H1 (cell line): ENCODE results near the gene C1orf210. TPM values are rescaled to one million over a fixed set of nuclear protein-coding genes. Genes with fewer than 3 reads are reported as not detected.

ENCODE experiments used
- CHD7 ChIP-seq: fragments of 300-600 bp; sonication (generic); IDR thresholded peaks from 2 replicates; pipeline ENCODE4 v1.7.1; 2012; ENCODE audit warnings: low read length, moderate library complexity, mild to moderate bottlenecking, inconsistent platforms; ENCODE audit not compliant: insufficient replicate concordance
- HDAC6 ChIP-seq: IDR thresholded peaks from one replicate; pipeline ENCODE4 v1.7.1; 2012; ENCODE audit warnings: low read depth, mild to moderate bottlenecking, inconsistent platforms, low read length, moderate library complexity
- RBBP5 ChIP-seq: IDR thresholded peaks from 2 replicates; pipeline ENCODE4 v1.7.1; 2012; ENCODE audit warnings: low read depth, mild to moderate bottlenecking, inconsistent platforms, low read length, moderate library complexity, borderline replicate concordance
- RNF2 ChIP-seq: fragments of 200-900, 300-1000 bp; sonication (generic); IDR thresholded peaks from 2 replicates; pipeline ENCODE4 v1.7.1; 2016; ENCODE audit warnings: borderline replicate concordance, low read depth, mild to moderate bottlenecking, antibody characterized with exemption, low read length; ENCODE audit not compliant: poor library complexity, severe bottlenecking; ENCODE audit errors: missing control alignments
- SUZ12 ChIP-seq: fragments of 200-600 bp; sonication (generic); IDR thresholded peaks from 2 replicates; pipeline ENCODE4 v1.6.1; 2012; ENCODE audit warnings: mild to moderate bottlenecking, inconsistent platforms, low read length, moderate library complexity, mixed read lengths
- TBP ChIP-seq: IDR thresholded peaks from 2 replicates; pipeline ENCODE4 v1.6.1; 2011; ENCODE audit warnings: low read depth, low read length, improper control_type of control experiment
- TCF12 ChIP-seq: IDR thresholded peaks from 2 replicates; pipeline ENCODE4 v1.6.1; 2011; ENCODE audit warnings: low read depth, mild to moderate bottlenecking, low read length
- YY1 ChIP-seq: IDR thresholded peaks from 2 replicates; pipeline ENCODE4 v1.6.1; 2011; ENCODE audit warnings: low read depth, mild to moderate bottlenecking, low read length
- polyA plus RNA-seq, 7 experiments: library from polyadenylated mRNA; depleted of rRNA in 3 of 7; stranded (reverse) in 5 of 7; unstranded in 2 of 7; fragments of >200 nt in 5 of 7; fragments of 200-250 nt in 2 of 7; gene quantifications; 1 replicate in 5 of 7; 2 replicates in 1 of 7; 4 replicates in 1 of 7; pipeline versions ENCODE4 v1.2.1 to v1.2.3, GENCODE V29; 2011 to 2013; ENCODE audit warnings: missing spikeins in 2 of 7, mixed read lengths in 2 of 7
- total RNA-seq: library from RNA; stranded (reverse); fragmentation: NEBNext Ultra II Directional; extraction: Animal tissue kit (Norgen Biotek cat#: 25700); gene quantifications from 2 replicates; pipeline ENCODE4 v1.2.1, GENCODE V29; 2021

C1orf210 gene
- total and polyA plus RNA-seq, 2 of the 8 experiments (the other 6 are each of a cell fraction or from before 2014, with no cell fraction given), result 12.0 to 27.9 TPM

DNA sequence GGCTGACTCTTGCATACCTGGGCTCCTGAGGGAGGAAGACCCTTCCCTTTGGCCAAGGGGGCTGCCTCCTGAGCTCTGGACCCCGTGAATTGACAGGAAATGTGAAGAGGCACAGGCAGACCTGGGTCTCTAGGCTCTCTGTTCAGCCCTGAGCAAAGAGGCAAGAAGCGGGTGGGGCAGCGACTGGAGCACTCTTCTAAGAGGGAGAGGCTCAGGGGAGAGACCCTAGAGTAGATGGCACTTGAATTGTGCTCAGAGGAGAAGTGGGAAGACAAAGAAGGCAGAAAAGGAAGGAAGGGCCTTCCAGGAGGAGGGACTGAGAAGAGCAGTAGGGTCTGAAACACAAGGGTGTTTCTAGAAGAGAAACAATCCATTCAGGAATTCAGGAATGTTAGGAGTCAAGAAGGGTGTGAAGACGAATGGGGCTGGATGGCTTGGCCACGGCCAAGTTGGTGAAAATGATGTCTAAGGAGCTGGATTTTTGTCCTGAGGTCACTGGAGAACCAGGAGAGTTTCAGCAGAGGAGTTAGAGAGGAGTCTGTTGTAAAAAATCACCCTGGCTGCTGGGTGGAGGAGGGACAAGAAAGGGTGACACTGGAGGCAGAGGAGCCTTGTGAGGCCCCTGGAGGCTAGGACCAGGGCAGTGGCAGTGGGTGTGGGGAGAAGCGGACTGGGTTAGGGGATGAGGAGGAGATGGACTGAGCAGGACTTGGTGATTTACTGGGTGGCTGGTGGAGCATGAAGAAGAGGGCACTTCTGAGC lies 20.7 kb upstream of the C1orf210 start (continued):
- TF ChIP-seq CHD7 (no peak), SUZ12 (no peak), RBBP5 (no peak), TBP (no peak), TCF12 (no peak), HDAC6 (no peak), YY1 (no peak), RNF2 (no peak)
